HUES6 (cell line): ENCODE results near the gene TRAM2.

Experiments used
- H3K27ac ChIP-seq: 2 replicates; pipeline ENCODE4 v1.7.0; 2013; ENCODE audit warnings: low read depth, mild to moderate bottlenecking, low read length, inconsistent platforms
- H3K27me3 ChIP-seq: 2 replicates; pipeline ENCODE4 v1.6.1; 2013; ENCODE audit warnings: low read length; ENCODE audit not compliant: control insufficient read depth, insufficient read depth
- H3K36me3 ChIP-seq: 2 replicates; pipeline ENCODE4 v1.6.1; 2013; ENCODE audit warnings: low read length; ENCODE audit not compliant: control insufficient read depth, insufficient read depth
- H3K4me1 ChIP-seq: 2 replicates; pipeline ENCODE4 v1.6.1; 2013; ENCODE audit warnings: low read length; ENCODE audit not compliant: control insufficient read depth, insufficient read depth
- H3K4me3 ChIP-seq: 2 replicates; pipeline ENCODE4 v1.5.1; 2013; ENCODE audit warnings: low read depth, low read length
- H3K9ac ChIP-seq: one replicate; pipeline ENCODE4 v1.6.1; 2013; ENCODE audit warnings: mild to moderate bottlenecking, low read length
- H3K9me3 ChIP-seq: 2 replicates; pipeline ENCODE4 v1.6.1; 2013; ENCODE audit warnings: low read depth, low read length; ENCODE audit not compliant: control insufficient read depth, insufficient read depth

The TRAM2 gene

GRCh38 chr6:52497652-52498408, 79.0 kb downstream of the TRAM2 start:
- H3K9ac ChIP-seq, result no peak overlapping the region
- peaks cover 18% of the 10 kb centered on the region; the same call in 1 of the 2 replicates for H3K4me1 ChIP-seq
- peaks cover 9% of the 10 kb centered on the region for H3K36me3 ChIP-seq
- no peaks in the 10 kb centered on the region for H3K27me3 ChIP-seq
- H3K27ac ChIP-seq, result no peak overlapping the region
- H3K9me3 ChIP-seq, result peaks cover 3% of the 10 kb centered on the region; the same call in 1 of the 2 replicates
- no peak overlapping the region for H3K4me3 ChIP-seq

GRCh38 chr6:52496631-52497030, 80.2 kb downstream of the TRAM2 start:
- H3K27ac ChIP-seq, result no peak overlapping the region
- no peak overlapping the region for H3K4me3 ChIP-seq
- H3K4me1 ChIP-seq, result peaks cover 18% of the 10 kb centered on the region; the same call in 1 of the 2 replicates
- peaks cover 3% of the 10 kb centered on the region; the same call in 1 of the 2 replicates for H3K9me3 ChIP-seq
- no peaks in the 10 kb centered on the region; the same call in 1 of the 2 replicates for H3K36me3 ChIP-seq
- H3K27me3 ChIP-seq, result no peaks in the 10 kb centered on the region
- H3K9ac ChIP-seq, result no peak overlapping the region

GRCh38 chr6:52495922-52496321, 80.9 kb downstream of the TRAM2 start:
- H3K4me3 ChIP-seq, result no peak overlapping the region
- no peak overlapping the region for H3K9ac ChIP-seq
- peaks cover 3% of the 10 kb centered on the region; the same call in 1 of the 2 replicates for H3K9me3 ChIP-seq
- peaks cover 18% of the 10 kb centered on the region; the same call in 1 of the 2 replicates for H3K4me1 ChIP-seq
- H3K27ac ChIP-seq, result no peak overlapping the region
- no peaks in the 10 kb centered on the region; the same call in 1 of the 2 replicates for H3K36me3 ChIP-seq
- no peaks in the 10 kb centered on the region for H3K27me3 ChIP-seq

- peaks cover 17% of the 10 kb centered on the region; the same call in 1 of the 2 replicates for H3K4me1 ChIP-seq
- H3K4me3 ChIP-seq, result no peak overlapping the region
- H3K27ac ChIP-seq, result no peak overlapping the region
These were observed 82.4 kb downstream of the TRAM2 start for GRCh38 chr6:52494298-52495072.

GRCh38 chr6:52493669-52494068, 83.2 kb downstream of the TRAM2 start:
- Histone ChIP-seq H3K4me3 (no peak overlapping the region), H3K36me3 (no peaks in the 10 kb centered on the region), H3K9ac (no peak overlapping the region), H3K27ac (no peak overlapping the region), H3K27me3 (no peaks in the 10 kb centered on the region), H3K4me1 (peaks cover 9% of the 10 kb centered on the region; the same call in 1 of the 2 replicates), H3K9me3 (peaks cover 3% of the 10 kb centered on the region; the same call in 1 of the 2 replicates)

More at GRCh38 chr6:52494298-52495072, 82.4 kb downstream of the TRAM2 start:
- H3K9ac ChIP-seq, result no peak overlapping the region
- H3K36me3 ChIP-seq, result no peaks in the 10 kb centered on the region
- peaks cover 3% of the 10 kb centered on the region; the same call in 1 of the 2 replicates for H3K9me3 ChIP-seq
- no peaks in the 10 kb centered on the region for H3K27me3 ChIP-seq

GRCh38 chr6:52491203-52492069, 85.4 kb downstream of the TRAM2 start:
- H3K36me3 ChIP-seq, result no peaks in the 10 kb centered on the region
- H3K27me3 ChIP-seq, result no peaks in the 10 kb centered on the region
- peaks cover 3% of the 10 kb centered on the region; the same call in 1 of the 2 replicates for H3K9me3 ChIP-seq
- H3K9ac ChIP-seq, result no peak overlapping the region
- H3K4me1 ChIP-seq, result no peaks in the 10 kb centered on the region
- H3K4me3 ChIP-seq, result no peak overlapping the region
- H3K27ac ChIP-seq, result no peak overlapping the region

- H3K27ac ChIP-seq, result no peak overlapping the region
- H3K27me3 ChIP-seq, result no peaks in the 10 kb centered on the region
- H3K9ac ChIP-seq, result no peak overlapping the region
- H3K36me3 ChIP-seq, result no peaks in the 10 kb centered on the region
- H3K4me3 ChIP-seq, result no peak overlapping the region
- H3K4me1 ChIP-seq, result no peaks in the 10 kb centered on the region
- peaks cover 3% of the 10 kb centered on the region; the same call in 1 of the 2 replicates for H3K9me3 ChIP-seq
These were observed 87.0 kb downstream of the TRAM2 start for GRCh38 chr6:52489881-52490280.

GRCh38 chr6:52483671-52484003, 93.2 kb downstream of the TRAM2 start:
- Histone ChIP-seq H3K4me3 (no peak overlapping the region), H3K9me3 (no peaks in the 10 kb centered on the region), H3K36me3 (no peaks in the 10 kb centered on the region; the same call in 1 of the 2 replicates)

GRCh38 chr6:52482903-52483670, 93.8 kb downstream of the TRAM2 start:
- no peak overlapping the region for H3K9ac ChIP-seq
- H3K27ac ChIP-seq, result no peak overlapping the region
- H3K4me1 ChIP-seq, result no peaks in the 10 kb centered on the region
- no peak overlapping the region for H3K4me3 ChIP-seq
- no peaks in the 10 kb centered on the region; the same call in 1 of the 2 replicates for H3K36me3 ChIP-seq
- H3K9me3 ChIP-seq, result no peaks in the 10 kb centered on the region
- no peaks in the 10 kb centered on the region for H3K27me3 ChIP-seq

More at GRCh38 chr6:52483671-52484003, 93.2 kb downstream of the TRAM2 start:
- Histone ChIP-seq H3K27ac (no peak overlapping the region), H3K27me3 (no peaks in the 10 kb centered on the region), H3K4me1 (no peaks in the 10 kb centered on the region), H3K9ac (no peak overlapping the region)

GRCh38 chr6:52475307-52475706, 101.6 kb downstream of the TRAM2 start:
- H3K4me3 ChIP-seq, result no peak overlapping the region
- no peaks in the 10 kb centered on the region for H3K4me1 ChIP-seq
- H3K9me3 ChIP-seq, result no peaks in the 10 kb centered on the region
- no peaks in the 10 kb centered on the region for H3K27me3 ChIP-seq
- no peak overlapping the region for H3K27ac ChIP-seq
- H3K36me3 ChIP-seq, result no peaks in the 10 kb centered on the region; the same call in 1 of the 2 replicates
- no peak overlapping the region for H3K9ac ChIP-seq
